Measurements from ENCODE around the gene JAK2.

JAK2 gene

GRCh38 chr9:5140151-5140550 is 155.1 kb downstream of the JAK2 start:
- TF ChIP-seq, protein P1, sequence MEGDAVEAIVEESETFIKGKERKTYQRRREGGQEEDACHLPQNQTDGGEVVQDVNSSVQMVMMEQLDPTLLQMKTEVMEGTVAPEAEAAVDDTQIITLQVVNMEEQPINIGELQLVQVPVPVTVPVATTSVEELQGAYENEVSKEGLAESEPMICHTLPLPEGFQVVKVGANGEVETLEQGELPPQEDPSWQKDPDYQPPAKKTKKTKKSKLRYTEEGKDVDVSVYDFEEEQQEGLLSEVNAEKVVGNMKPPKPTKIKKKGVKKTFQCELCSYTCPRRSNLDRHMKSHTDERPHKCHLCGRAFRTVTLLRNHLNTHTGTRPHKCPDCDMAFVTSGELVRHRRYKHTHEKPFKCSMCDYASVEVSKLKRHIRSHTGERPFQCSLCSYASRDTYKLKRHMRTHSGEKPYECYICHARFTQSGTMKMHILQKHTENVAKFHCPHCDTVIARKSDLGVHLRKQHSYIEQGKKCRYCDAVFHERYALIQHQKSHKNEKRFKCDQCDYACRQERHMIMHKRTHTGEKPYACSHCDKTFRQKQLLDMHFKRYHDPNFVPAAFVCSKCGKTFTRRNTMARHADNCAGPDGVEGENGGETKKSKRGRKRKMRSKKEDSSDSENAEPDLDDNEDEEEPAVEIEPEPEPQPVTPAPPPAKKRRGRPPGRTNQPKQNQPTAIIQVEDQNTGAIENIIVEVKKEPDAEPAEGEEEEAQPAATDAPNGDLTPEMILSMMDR (IDR thresholded peaks at IDR 0.05; ENCODE audit: borderline replicate concordance, insufficient read depth, low read depth, low read length): no peak
- no peak overlapping the region for H3K4me3 ChIP-seq (ENCODE audit: low read depth, low read length)

GRCh38 chr9:5144217-5144616 is 159.1 kb downstream of the JAK2 start:
- TF ChIP-seq, protein P1 (IDR thresholded peaks at IDR 0.05; ENCODE audit: borderline replicate concordance, insufficient read depth, low read depth, low read length): no peak
- H3K4me3 ChIP-seq (ENCODE audit: low read depth, low read length): no peak overlapping the region

DNA sequence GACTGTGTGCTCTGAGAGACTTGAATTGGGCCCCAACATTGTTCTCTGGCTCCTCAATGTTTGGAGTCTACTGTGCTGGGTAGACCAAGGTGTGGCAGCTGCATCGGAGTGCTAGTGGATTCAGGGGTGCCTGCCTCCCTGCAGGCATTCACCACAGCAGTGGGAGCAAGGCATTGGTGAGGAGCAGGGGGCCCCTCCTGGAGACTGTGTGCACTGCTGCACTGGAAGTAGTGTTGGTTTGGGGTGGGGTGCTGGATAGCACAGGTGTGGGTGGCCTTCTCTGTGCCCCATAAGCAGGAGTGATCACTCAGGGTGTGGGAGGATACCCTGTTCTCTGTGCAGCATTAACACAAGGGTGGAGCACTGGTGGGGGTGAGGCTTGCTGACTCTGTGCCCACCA is 161.2 kb downstream of the JAK2 start:
- TF ChIP-seq, protein P1 (IDR thresholded peaks at IDR 0.05; ENCODE audit: borderline replicate concordance, insufficient read depth, low read depth, low read length): no peak
- no peak overlapping the region for H3K4me3 ChIP-seq (ENCODE audit: low read depth, low read length)

All from GM12875 (cell line).